Peyer's patch (tissue), 4 donors: Measurements from ENCODE around the gene RASSF9.

Source experiments
- CTCF ChIP-seq, 6 experiments: fragments of 450-650 bp in 4 of 6; fragments of 200-600 bp in 2 of 6; sonication (generic) in 1 of 6; IDR thresholded peaks; one replicate each; pipeline ENCODE4 v1.5.1; 2017 to 2019; ENCODE audit warnings: antibody characterized with exemption in 6 of 6, mild to moderate bottlenecking in 3 of 6, moderate library complexity in 1 of 6
- POLR2A ChIP-seq, 2 donors: fragments of 450-650 bp; IDR thresholded peaks; one replicate each; pipeline ENCODE4 v1.5.1; 2017; ENCODE audit warnings: antibody characterized with exemption in 2 of 2, mild to moderate bottlenecking in 2 of 2, moderate library complexity in 2 of 2

DNA sequence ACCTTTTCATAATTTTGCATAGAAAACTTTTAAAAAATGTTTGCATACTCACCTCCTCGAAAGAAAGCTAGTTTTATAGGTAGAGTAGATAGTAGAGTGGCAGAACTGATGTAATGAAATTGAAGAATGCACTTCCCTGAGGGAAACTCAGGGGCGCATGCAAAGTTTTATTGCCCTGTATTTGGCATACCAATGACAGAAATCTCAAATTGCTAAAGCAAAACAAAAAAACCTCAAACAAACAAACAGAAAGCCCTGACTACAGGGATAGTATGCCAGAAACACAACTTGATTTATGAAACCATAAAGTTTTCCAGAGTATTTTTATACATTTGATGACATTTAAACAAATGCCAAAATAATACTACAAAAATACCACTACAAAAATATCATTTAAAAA lies 1.8 kb downstream of the RASSF9 start:
- TF ChIP-seq CTCF (IDR thresholded peaks at IDR 0.05), result no peak
- no peak for TF ChIP-seq POLR2A (IDR thresholded peaks at IDR 0.05)
